CD4-positive, alpha-beta T cell treated with Interleukin-17A for 1 hour (primary cell): ENCODE results near the gene AGAP1.
A peak's percentile ranks its signal among the peaks of the same experiment; 100 is the strongest.
"Not testable (repeated sequence)": the region's sequence is repeated elsewhere in the genome, so short reads cannot be mapped to it uniquely, and the experiment has no call there.

Experiments
- DNase-seq: peaks from one replicate; pipeline ENCODE4 v3.0.0-alpha.2; 2020

AGAP1 gene

GRCh38 chr2:235749121-235749770 is 255.4 kb downstream of the AGAP1 start:
- DNase-seq, result no peak

DNA sequence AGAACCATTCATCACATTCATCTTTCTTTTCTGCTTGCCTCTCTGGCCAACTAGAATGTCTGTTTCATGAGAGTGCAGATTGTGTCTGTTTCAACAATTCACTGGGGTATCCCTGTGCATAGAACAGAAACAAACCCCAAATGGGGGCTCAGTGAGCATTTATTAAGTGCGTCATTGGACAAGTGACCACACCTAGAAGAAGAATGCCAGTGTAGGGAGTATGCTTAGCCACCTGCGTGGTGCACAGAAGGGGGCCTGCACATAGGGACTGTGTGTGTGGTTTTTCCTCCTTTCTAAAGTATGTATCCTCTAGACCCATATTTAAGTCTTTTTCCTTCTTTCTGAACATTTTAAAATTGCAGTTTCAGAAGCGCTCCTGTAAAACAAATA is 255.9 kb downstream of the AGAP1 start:
- DNase-seq, result no peak

DNA sequence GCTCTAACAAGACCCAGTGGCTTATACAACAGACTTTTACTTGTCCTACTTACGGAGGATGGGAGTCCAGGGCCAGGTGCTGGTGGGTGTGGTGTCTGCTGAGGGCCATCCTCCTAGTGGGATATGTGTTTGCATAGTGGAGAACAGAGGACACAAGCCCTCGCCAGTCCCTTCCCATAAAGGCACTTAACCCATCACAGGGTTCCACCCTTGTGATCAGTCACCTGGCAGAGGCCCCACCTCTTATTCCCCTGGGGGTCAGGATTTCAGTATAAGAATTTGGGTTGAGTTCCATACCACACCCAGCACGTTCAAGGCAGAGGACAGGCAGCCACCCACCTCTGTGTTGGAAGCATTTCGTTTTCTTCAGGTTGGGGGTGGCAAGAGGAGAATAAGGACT is 259.0 kb downstream of the AGAP1 start:
- no peak for DNase-seq

- no peak for DNase-seq
Measured at GRCh38 chr2:235754357-235755207, 260.7 kb downstream of the AGAP1 start.

DNA sequence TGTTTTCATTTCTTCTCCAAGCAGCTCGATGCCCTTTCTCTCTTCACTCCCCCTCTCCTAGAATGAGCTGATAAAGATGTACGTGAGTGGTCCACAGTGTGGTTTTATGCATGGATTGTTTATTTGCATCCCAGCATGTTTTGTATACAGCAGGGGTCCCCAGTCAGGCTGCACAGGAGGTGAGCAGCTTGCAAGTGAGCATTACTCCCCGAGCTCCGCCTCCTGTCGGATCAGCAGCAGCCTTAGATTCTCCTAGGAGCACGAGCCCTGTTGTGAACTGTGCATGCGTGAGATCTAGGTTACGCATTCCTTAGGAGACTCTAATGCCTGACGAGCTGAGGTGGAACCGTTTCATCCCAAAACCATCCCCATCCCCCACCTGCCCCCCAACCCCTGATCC is 262.6 kb downstream of the AGAP1 start:
- DNase-seq, result no peak

DNA sequence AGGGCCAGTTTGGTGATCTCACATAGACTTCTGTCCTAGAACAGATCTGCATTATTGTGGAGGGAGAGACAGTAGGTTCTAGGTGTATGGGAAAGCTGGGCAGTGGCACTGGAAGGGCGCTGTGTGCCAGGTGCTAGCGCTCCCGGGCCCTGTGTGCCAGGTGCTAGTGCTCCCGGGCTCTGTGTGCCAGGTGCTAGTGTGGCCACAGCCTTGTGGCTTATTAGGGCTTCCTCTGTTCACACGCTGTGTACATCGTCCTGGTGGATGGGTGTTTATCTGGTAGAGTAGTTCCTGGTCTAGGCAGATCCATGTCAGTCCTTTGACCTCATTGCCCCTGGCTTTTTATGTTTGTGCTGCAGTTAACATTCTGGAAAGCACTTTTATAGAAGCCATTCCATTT is 263.4 kb downstream of the AGAP1 start:
- no peak for DNase-seq

DNA sequence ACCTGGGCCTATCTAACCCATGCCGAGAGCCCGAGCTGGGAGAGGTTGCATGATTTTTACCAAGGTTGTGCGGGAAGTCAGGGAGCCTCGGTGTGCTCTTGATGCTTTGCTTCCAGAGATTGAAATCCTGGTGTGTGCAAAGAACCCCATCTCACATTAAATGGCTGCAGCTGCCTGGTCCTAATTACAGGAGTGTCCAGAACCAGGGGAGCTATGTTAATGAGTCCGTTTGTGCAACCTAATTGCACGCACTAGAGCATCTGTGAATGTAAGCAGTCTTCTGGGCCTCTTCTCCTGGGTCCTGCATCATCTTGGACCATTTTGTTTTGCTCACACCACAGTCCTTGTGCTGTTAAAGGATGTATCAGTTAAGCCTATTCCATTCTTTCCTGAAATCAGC is 263.8 kb downstream of the AGAP1 start:
- DNase-seq, result no peak

- DNase-seq, result no peak
Measured at GRCh38 chr2:235762832-235763598, 269.2 kb downstream of the AGAP1 start.

- no peak for DNase-seq
Measured at GRCh38 chr2:235763816-235764215, 270.0 kb downstream of the AGAP1 start.

- not testable (repeated sequence) for DNase-seq
Measured at GRCh38 chr2:235764478-235764877, 270.6 kb downstream of the AGAP1 start.

- no peak for DNase-seq
Measured at GRCh38 chr2:235765181-235765820, 271.5 kb downstream of the AGAP1 start.

- peak; percentile 60 for DNase-seq
Measured at GRCh38 chr2:235766278-235766677, 272.4 kb downstream of the AGAP1 start.

- no peak for DNase-seq
Measured at GRCh38 chr2:235768606-235769005, 274.8 kb downstream of the AGAP1 start.

GRCh38 chr2:235769046-235769445 is 275.2 kb downstream of the AGAP1 start:
- DNase-seq, result no peak

- no peak for DNase-seq
Measured at GRCh38 chr2:235770909-235771820, 277.3 kb downstream of the AGAP1 start.

- no peak for DNase-seq
Measured at GRCh38 chr2:235773188-235773928, 279.5 kb downstream of the AGAP1 start.

DNA sequence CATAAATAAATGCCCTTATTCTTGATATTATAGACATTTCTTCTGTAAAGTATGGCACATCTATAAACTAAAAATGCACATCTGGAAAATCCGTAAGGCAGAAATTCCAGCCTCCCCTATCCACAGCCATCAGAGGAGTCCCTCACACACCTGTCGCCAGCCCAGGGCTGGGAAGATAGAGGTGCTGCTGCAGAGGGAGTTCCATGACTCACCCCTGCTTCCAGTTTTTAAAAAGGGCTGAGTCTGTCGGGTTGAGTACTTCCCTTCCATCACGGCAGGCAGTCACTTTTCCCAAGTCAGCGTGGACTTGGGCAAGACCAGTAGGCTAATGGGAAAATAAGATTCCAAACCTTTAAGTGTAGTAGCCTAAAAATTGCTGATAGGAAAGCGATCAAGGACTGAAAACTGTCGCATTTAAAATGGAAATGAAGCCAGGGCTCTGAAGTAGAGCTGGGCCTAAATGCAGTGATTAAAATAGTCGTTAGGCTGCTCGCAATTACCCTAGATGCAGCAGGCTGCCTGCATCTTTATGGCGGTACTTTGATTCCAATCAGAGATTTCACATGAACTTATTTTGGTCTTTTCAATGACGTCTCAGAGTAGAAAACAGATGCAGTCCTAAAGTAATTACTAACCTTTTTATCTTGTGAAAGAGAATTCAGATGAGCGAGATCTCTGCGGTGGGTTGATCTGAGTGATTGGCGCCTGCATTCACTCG is 280.5 kb downstream of the AGAP1 start:
- DNase-seq, result no peak

- DNase-seq, result no peak
Measured at GRCh38 chr2:235776531-235776930, 282.7 kb downstream of the AGAP1 start.

DNA sequence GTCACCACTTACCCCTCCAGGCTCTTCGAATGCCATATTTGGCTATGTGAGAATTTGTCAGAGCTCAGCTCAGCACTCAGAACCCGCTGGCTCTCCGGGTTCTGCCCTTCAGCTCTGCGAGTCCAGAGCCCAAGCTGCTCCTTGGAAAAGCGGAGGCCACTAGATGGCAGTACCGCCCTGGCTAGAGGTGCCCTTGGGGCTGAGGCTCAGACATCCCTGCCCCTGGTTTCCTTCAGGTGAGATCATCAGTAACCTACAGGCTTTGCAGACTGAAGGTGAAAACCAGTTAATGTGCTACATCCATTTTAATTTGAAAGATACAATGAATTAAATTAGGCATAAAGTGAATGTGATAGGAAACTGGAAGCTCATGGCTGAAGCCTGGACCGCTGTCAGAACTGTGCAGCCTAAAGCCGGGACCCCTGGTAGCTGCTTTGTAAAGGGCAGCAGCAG is 285.6 kb downstream of the AGAP1 start:
- DNase-seq, result peak; percentile 36

DNA sequence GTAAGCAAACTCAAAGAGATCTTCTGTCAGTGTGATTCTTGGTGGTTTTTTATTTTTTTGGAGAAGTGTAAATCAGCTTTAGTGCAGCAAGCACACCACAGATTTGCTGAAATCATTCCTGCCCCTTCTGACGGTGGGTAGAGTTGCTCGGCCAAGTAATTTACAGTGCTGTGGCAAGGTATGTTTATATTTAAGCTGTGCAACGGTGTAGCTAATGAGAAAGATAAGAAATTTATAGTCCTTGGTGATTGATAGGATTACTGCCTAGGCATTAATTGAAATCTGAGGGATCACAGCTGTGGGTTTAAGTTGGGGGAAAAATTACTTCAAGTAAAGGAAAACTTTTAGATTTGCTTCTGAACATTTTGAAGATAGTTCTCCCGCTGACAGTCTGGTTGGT is 286.6 kb downstream of the AGAP1 start:
- DNase-seq, result no peak

- DNase-seq, result no peak
Measured at GRCh38 chr2:235781775-235782174, 287.9 kb downstream of the AGAP1 start.
